IPS-NIHi7 (cell line): ENCODE measurements around the gene CFAP97.
"Not testable (repeated sequence)": the region's sequence is repeated elsewhere in the genome, so short reads cannot be mapped to it uniquely, and the experiment has no call there.

ENCODE experiments used
- DNase-seq: peaks from one replicate; pipeline ENCODE4 v3.0.0; 2012; ENCODE audit warnings: mixed read lengths; ENCODE audit errors: extremely low spot score

Gene CFAP97

GRCh38 chr4:185201977-185202962 lies 1.5 kb downstream of the CFAP97 start:
- no peak for DNase-seq

GRCh38 chr4:185198189-185198588 lies 5.6 kb downstream of the CFAP97 start:
- not testable (repeated sequence) for DNase-seq

GRCh38 chr4:185196437-185196836 lies 7.4 kb downstream of the CFAP97 start:
- no peak for DNase-seq

GRCh38 chr4:185194924-185195888 lies 8.6 kb downstream of the CFAP97 start:
- no peak for DNase-seq

GRCh38 chr4:185192059-185192458 lies 11.7 kb downstream of the CFAP97 start:
- no peak for DNase-seq

GRCh38 chr4:185190306-185190856 lies 13.4 kb downstream of the CFAP97 start:
- DNase-seq: no peak

- no peak for DNase-seq
Observed at GRCh38 chr4:185189606-185190305, 14.0 kb downstream of the CFAP97 start.

GRCh38 chr4:185186769-185187168 lies 17.0 kb downstream of the CFAP97 start:
- DNase-seq: no peak

GRCh38 chr4:185183622-185184281 lies 20.0 kb downstream of the CFAP97 start:
- DNase-seq: peak; percentile 53

- DNase-seq: no peak
Observed at GRCh38 chr4:185182239-185182638, 21.6 kb downstream of the CFAP97 start.

- no peak for DNase-seq
Observed at GRCh38 chr4:185179488-185179887, 24.3 kb downstream of the CFAP97 start.

- no peak for DNase-seq
Observed at GRCh38 chr4:185171373-185172071, 32.3 kb downstream of the CFAP97 start.

- no peak for DNase-seq
Observed at GRCh38 chr4:185167234-185167633, 36.6 kb downstream of the CFAP97 start.

- no peak for DNase-seq
Observed at GRCh38 chr4:185165605-185166063, 38.2 kb downstream of the CFAP97 start.

- DNase-seq: no peak
Observed at GRCh38 chr4:185151296-185151695, 52.5 kb downstream of the CFAP97 start.

- DNase-seq: no peak
Observed at GRCh38 chr4:185149392-185149791, 54.4 kb downstream of the CFAP97 start.

GRCh38 chr4:185145572-185145971 lies 58.2 kb downstream of the CFAP97 start:
- no peak for DNase-seq

GRCh38 chr4:185144601-185145240 lies 59.1 kb downstream of the CFAP97 start:
- DNase-seq: peak; percentile 9

GRCh38 chr4:185143601-185143969 lies 60.2 kb downstream of the CFAP97 start:
- no peak for DNase-seq
